ENCODE data around the gene KDM1B.
"Not testable (repeated sequence)": the region's sequence is repeated elsewhere in the genome, so short reads cannot be mapped to it uniquely, and the experiment has no call there.

KDM1B gene

GRCh38 chr6:18221288-18221615, 66.0 kb downstream of the KDM1B start:
- no peak overlapping the region for H3K27ac ChIP-seq
- no peak for DNase-seq (ENCODE audit: low read depth, low spot score)

GRCh38 chr6:18226451-18227105, 71.4 kb downstream of the KDM1B start:
- not testable (repeated sequence) for H3K27ac ChIP-seq; DNase-seq (ENCODE audit: low read depth, low spot score)

DNA sequence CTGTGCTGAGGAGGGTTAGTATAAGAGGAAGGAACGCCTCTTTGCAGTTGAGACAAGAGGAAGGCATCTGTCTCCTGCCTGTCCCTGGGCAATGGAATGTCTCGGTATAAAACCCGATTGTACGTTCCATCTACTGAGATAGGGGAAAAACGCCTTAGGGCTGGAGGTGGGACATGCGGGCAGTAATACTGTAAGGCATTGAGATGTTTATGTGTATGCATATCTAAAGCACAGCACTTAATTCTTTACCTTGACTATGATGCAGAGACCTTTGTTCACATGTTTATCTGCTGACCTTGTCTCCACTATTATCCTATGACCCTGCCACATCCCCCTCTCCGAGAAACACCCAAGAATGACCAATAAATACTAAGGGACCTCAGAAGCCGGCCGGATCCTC, 71.9 kb downstream of the KDM1B start:
- not testable (repeated sequence) for DNase-seq (ENCODE audit: low read depth, low spot score); H3K27ac ChIP-seq

DNA sequence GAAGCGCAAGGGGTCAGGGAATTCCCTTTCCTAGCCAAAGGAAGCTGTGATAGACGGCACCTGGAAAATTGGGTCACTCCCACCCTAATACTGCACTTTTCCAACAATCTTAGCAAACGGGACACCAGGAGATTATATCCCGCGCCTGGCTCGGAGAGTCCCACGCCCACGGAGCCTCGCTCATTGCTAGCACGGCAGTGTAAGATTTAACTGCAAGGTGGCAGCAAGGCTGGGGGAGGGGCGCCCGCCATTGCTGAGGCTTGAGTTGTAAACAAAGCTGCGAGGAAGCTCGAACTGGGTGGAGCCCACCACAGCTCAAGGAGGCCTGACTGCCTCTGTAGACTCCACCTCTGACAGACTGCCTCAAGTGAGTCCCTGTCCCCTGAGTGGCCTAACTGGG, 73.4 kb downstream of the KDM1B start:
- not testable (repeated sequence) for H3K27ac ChIP-seq; DNase-seq (ENCODE audit: low read depth, low spot score)

DNA sequence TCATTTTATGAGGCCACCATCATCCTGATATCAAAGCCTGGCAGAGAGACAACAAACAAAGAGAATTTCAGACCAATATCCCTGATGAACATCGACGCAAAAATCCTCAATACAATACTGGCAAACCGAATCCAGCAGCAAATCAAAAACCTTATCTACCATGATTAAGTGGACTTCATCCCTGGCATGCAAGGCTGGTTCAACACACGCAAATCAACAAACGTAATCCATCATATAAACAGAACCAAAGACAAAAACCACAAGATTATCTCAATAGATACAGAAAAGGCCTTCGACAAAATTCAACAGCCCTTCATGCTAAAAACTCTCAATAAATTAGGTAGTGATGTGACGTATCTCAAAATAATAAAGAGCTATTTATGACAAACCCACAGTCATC, 76.6 kb downstream of the KDM1B start:
- not testable (repeated sequence) for H3K27ac ChIP-seq; DNase-seq (ENCODE audit: low read depth, low spot score)

DNA sequence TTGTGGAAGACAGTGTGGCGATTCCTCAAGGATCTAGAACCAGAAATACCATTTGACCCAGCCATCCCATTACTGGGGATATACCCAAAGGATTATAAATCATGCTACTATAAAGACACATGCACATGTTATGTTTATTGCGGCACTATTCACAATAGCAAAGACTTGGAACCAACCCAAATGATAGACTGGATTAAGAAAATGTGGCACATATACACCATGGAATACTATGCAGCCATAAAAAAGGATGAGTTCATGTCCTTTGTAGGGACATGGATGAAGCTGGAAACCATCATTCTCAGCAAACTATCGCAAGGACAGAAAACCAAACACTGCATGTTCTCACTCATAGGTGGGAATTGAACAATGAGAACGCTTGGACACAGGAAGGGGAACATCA, 78.5 kb downstream of the KDM1B start:
- DNase-seq (ENCODE audit: low read depth, low spot score), result not testable (repeated sequence)

GRCh38 chr6:18234564-18234963, 79.3 kb downstream of the KDM1B start:
- H3K27ac ChIP-seq, result no peak overlapping the region
- no peak for DNase-seq (ENCODE audit: low read depth, low spot score)

More for the DNA sequence above, 78.5 kb downstream of the KDM1B start:
- not testable (repeated sequence) for H3K27ac ChIP-seq

DNA sequence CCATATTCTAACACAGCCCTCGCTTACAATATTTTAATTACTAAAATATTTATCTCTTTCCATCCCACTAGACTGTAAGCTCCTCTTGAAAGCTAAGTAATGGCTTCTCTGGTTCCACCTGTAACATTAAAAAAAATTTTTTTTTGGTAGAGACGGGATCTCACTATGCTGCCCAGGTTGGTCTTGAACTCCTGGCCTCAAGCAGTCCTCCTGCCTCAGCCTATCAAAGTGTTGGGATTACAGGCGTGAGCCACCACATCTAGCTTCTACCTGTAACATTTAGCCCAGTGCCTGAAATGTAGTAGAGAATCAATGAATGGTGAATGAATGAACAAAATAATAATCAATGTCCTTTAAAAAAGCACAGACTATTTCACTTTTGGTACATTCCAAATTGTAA, 80.3 kb downstream of the KDM1B start:
- DNase-seq (ENCODE audit: low read depth, low spot score), result no peak
- no peak overlapping the region for H3K27ac ChIP-seq

- DNase-seq (ENCODE audit: low read depth, low spot score), result no peak
- H3K27ac ChIP-seq, result peak overlapping the region; percentile 7
Observed at GRCh38 chr6:18237167-18237566, 81.9 kb downstream of the KDM1B start.

DNA sequence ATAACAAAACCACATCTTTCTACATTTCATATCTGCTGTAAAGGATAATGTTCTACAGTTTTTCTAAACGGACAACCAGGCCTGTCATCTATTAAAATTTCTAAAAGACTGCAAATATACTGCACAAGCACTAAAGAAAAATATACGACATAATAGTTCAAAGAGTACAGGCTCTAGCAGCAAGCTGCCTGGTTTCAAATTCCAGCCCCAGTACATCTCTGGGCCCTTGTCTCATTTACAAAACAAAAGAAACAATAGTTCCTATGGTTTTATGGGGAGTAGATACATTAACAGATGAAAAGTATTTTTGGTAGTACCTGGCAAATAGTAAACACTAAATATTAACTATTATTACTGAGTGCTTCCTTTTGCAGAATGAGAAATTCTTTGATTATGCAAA, 85.0 kb downstream of the KDM1B start:
- DNase-seq (ENCODE audit: low read depth, low spot score), result no peak
- no peak overlapping the region for H3K27ac ChIP-seq

GRCh38 chr6:18241208-18242038, 86.2 kb downstream of the KDM1B start:
- DNase-seq (ENCODE audit: low read depth, low spot score), result peak; percentile 12

DNA sequence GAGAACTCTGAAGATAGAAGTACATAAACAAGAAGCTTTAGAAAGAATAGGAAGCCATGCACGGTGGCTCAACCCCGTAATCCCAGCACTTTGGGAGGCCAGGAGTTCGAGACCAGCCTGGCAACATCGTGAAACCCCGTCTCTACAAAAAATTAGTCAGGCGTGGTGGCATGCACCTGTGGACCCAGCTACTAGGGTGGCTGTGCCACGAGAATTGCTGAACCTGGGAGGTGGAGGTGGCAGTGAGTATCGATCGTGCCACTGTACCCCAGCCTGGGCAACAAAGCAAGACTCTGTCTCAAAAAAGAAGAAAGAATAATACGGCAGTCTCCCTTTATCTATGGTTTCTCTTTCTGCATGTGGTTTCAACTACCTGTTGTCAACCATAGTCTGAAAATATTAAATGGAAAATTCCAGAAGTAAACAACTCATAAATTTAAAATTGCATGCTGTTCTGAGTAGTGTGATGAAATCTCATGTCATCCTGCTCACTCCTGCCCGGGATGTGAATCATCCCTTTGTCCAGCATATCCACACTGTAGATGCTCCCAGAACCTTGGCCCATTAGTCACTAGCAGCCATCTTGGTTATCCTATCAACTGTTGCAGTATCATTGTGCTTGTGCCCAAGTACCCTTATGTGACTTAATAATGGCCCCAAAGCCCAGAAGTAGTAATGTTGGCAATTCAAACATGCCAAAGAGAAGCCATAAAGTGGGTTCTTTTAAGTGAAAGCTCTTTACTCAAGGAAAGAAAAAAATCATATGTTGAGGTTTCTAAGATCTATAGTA, 87.0 kb downstream of the KDM1B start:
- DNase-seq (ENCODE audit: low read depth, low spot score), result peak; percentile 78
- H3K27ac ChIP-seq, result peak overlapping the region; percentile 95

More at GRCh38 chr6:18241208-18242038, 86.2 kb downstream of the KDM1B start:
- peak overlapping the region; percentile 95 for H3K27ac ChIP-seq

DNA sequence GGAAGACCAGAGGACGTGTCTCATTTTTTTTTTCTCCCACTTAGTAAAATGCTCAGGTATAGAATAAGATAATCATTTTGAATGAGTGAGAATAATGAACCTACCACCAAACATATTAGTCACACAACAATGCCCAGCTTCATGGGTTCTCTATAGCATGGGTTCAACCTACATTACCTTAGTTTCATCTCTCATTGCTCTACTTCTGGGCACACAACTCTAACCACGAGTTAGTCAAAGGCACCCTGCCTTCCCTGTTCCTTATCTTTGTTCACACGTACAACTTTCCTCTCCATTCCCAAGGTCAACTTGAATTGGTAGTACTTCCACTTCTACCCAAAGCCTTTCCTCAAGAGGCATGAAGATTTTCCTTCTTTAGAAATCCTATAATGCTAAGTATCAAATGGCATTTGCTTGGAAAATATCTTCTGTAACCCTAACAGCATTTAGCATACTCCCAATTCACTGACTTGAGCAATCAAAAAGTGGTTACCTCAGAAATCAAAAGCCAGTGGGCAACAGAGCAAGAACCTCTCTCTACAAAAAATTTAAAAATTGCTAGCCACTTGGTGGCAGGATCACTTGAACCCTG, 88.2 kb downstream of the KDM1B start:
- no peak for DNase-seq (ENCODE audit: low read depth, low spot score)

DNA sequence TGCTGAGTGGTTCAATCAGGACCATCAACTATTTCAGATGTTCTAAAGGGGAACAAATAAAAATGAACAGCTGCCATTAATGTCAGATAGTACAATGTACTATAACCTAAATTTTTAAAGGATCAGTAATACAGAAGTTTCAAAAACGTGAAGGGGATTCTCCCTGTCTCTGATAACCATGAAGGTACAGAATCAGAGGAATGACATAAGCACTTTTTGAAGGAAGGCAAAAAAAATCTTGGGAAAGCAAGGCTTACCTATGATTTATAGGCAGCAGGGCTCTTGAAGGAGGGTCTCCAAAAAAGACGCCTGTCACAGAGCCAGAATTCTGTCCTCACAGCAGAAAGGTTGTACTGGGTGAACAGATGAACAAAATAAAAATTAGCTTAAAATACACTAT, 89.0 kb downstream of the KDM1B start:
- DNase-seq (ENCODE audit: low read depth, low spot score), result no peak
- H3K27ac ChIP-seq, result peak overlapping the region; percentile 95

More for the DNA sequence above, 88.2 kb downstream of the KDM1B start:
- peak overlapping the region; percentile 95 for H3K27ac ChIP-seq

GRCh38 chr6:18245079-18245478, 89.9 kb downstream of the KDM1B start:
- DNase-seq (ENCODE audit: low read depth, low spot score), result no peak
- peak overlapping the region; percentile 95 for H3K27ac ChIP-seq

- no peak for DNase-seq (ENCODE audit: low read depth, low spot score)
- peak overlapping the region; percentile 95 for H3K27ac ChIP-seq
Observed at GRCh38 chr6:18245642-18246041, 90.4 kb downstream of the KDM1B start.

DNA sequence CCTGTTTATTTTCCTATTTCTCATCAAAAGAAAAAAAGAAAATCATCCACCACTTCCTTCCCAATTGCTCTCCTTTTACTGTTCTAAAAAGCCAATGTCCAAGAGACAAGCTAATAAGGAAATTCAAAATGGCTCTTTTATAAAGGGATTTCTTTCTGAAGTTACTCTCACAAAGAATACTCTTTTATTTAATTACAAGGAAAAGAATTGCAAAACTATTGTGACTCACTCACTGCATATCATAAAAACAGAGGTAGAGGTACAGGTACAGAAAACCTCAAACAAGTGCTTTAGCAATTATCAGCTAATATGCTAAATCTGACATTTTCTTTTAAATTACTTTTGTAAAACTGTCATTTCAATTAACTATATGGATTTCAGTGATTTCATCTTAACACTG, 91.0 kb downstream of the KDM1B start:
- peak overlapping the region; percentile 95 for H3K27ac ChIP-seq
- no peak for DNase-seq (ENCODE audit: low read depth, low spot score)

- DNase-seq (ENCODE audit: low read depth, low spot score), result no peak
- H3K27ac ChIP-seq, result peak overlapping the region; percentile 95
Observed at GRCh38 chr6:18247002-18247401, 91.8 kb downstream of the KDM1B start.

- H3K27ac ChIP-seq, result no peak overlapping the region
Observed at GRCh38 chr6:18248698-18249097, 93.5 kb downstream of the KDM1B start.

GRCh38 chr6:18249271-18249670, 94.0 kb downstream of the KDM1B start:
- DNase-seq (ENCODE audit: low read depth, low spot score), result no peak
- no peak overlapping the region for H3K27ac ChIP-seq

More at GRCh38 chr6:18248698-18249097, 93.5 kb downstream of the KDM1B start:
- DNase-seq (ENCODE audit: low read depth, low spot score), result no peak
